Heart left ventricle (tissue), 16 donors: Measurements from ENCODE around the gene IFNA2. TPM values are rescaled to one million over a fixed set of nuclear protein-coding genes. Genes with fewer than 3 reads are reported as not detected.

ENCODE experiments used
- ATAC-seq, 4 donors: fragments of 200-7000 bp; cut with Tn5 transposase; one replicate each; pipeline ENCODE4 v1.9.1; 2020 to 2022; ENCODE audit warnings: moderate library complexity in 4 of 4, mild to moderate bottlenecking in 3 of 4, moderate number of reproducible peaks in 1 of 4
- DNase-seq, 5 donors: peaks; one replicate each; pipeline ENCODE4 v3.0.0-alpha.2; 2020
- H3K27ac ChIP-seq, 12 donors: fragments of 200-600 bp; sonication (generic) in 4 of 12; one replicate each; pipeline versions ENCODE4 v1.5.0 to v1.8.0; 2016 to 2022; ENCODE audit warnings: mild to moderate bottlenecking in 2 of 12
- H3K27me3 ChIP-seq, 9 donors: fragments of 200-600 bp; sonication (generic) in 2 of 9; one replicate each; pipeline versions ENCODE4 v1.5.1 to v1.8.0; 2016 to 2022; ENCODE audit warnings: mild to moderate bottlenecking in 3 of 9
- H3K36me3 ChIP-seq, 9 donors: fragments of 200-600 bp; sonication (generic) in 2 of 9; one replicate each; pipeline versions ENCODE4 v1.5.0 to v1.8.0; 2018 to 2022; ENCODE audit warnings: mild to moderate bottlenecking in 2 of 9
- H3K4me1 ChIP-seq, 12 donors: fragments of 200-600 bp; sonication (generic) in 4 of 12; one replicate each; pipeline versions ENCODE4 v1.5.0 to v1.8.0; 2016 to 2022; ENCODE audit warnings: mild to moderate bottlenecking in 3 of 12
- H3K4me3 ChIP-seq, 12 donors: fragments of 200-600 bp; sonication (generic) in 4 of 12; one replicate each; pipeline versions ENCODE4 v1.5.0 to v1.8.0; 2017 to 2022; ENCODE audit warnings: mild to moderate bottlenecking in 9 of 12, moderate library complexity in 4 of 12
- H3K9me3 ChIP-seq, 12 donors: fragments of 200-600 bp; sonication (generic) in 4 of 12; one replicate each; pipeline versions ENCODE4 v1.5.0 to v1.8.0; 2016 to 2022; ENCODE audit warnings: mild to moderate bottlenecking in 1 of 12
- CTCF ChIP-seq, 12 donors: fragments of 200-600 bp; sonication (generic) in 4 of 12; IDR thresholded peaks; one replicate each; pipeline versions ENCODE4 v1.5.0 to v1.8.0; 2018 to 2022; ENCODE audit warnings: antibody characterized with exemption in 12 of 12, mild to moderate bottlenecking in 5 of 12
- POLR2A ChIP-seq, 2 donors: fragments of 450-650 bp; IDR thresholded peaks; one replicate each; pipeline ENCODE4 v1.6.1; 2017; ENCODE audit warnings: antibody characterized with exemption in 2 of 2, mild to moderate bottlenecking in 2 of 2, moderate library complexity in 2 of 2
- WGBS, 4 donors: extraction: QIAGEN DNeasy Blood & Tissue Kit in 2 of 4; methylation state at CpG; one replicate each; pipeline versions ENCODE4 v1.1.5 to v1.1.7; 2013 to 2018; 5-methylcytosine and 5-hydroxymethylcytosine counted together
- intact Hi-C, 10 donors: fragments of 100-400 bp; cut with DNase I; formaldehyde crosslinking; loops; one replicate each; pipeline versions ENCODE4 v1.11.1 to v1.14.2; 2022
- polyA plus RNA-seq, 2 donors: library from polyadenylated mRNA; stranded (reverse); fragments of 200-250 nt; gene quantifications; one replicate each; pipeline ENCODE4 v1.2.3, GENCODE V29; 2013
- total RNA-seq, 9 donors: library from RNA; depleted of rRNA in 2 of 9; stranded (reverse); fragments of >200 nt in 2 of 9; fragmentation: NEBNext Ultra II Directional in 3 of 9; extraction: Animal tissue kit (Norgen Biotek cat#: 25700) in 3 of 9; gene quantifications; one replicate each; pipeline versions ENCODE4 v1.1.0 to v1.2.4, GENCODE V29; 2016 to 2023
- donor health status: ischemic (EF 13 %, LVEDD 7.1; RV severe dilation, severe dysfunction).
- donor health status: healthy with polysubstance abuse.
- donor health status: DM: no; HTN: yes; CAD: no.
- donor health status: DM: no; HTN: no; CAD: no.
- donor health status: ischemic (EF 25% LVEDD 6.9; RV normal size, moderate dysfunction).
- donor health status: ischemic (EF 25% LVEDD 5.7; RV mildly dilated, moderate dysfunction).
- donor health status: healthy.
- donor health status: DM: yes; HTN: yes; CAD: no.
- donor health status: ischemic (EF 35%, LVEDD 5.7; RV mildly dilated, moderate dysfunction).
- donor health status: nonischemic (EF 11% LVEDD 7.7; RV severe dilation, severe dysfunction).
- donor health status: DM: yes; HTN: yes; CAD: no.
- donor health status: PGD.
- donor health status: ischemic (EF 29% LVEDD 5.4; RV normal size, mild dysfunction).
- donor health status: nonischemic (EF 23%, LVEDD 6.1; RV moderate dilation, normal function).

Gene IFNA2
- total and polyA plus RNA-seq, 11 donors: not detected

DNA sequence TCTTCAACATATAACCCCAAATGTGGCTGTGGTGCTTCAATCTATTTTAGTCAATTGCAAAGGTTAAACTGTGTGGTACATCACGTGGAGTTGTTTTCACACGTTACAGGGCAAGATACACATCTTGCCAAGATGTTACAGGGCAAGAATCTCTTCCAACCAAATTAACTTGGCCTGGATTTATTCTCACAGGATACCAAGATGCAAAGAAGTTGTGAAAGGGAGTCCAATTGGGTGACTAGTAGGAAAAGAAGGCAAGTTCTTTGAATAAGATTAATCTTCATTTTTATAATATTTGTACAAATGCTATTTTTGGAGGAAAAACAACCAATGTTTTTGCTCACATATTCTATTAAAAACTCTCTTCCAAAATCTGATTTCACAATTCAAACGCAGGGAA, 18.9 kb upstream of the IFNA2 start:
- Histone ChIP-seq H3K36me3 (no peaks in the 10 kb centered on the region), H3K27ac (no peak overlapping the region), H3K4me1 (peaks cover 0 to 13% (median 7%) of the 10 kb centered on the region in 12 donors), H3K9me3 (no peaks in the 10 kb centered on the region), H3K27me3 (peaks cover 0 to 59% (median 17%) of the 10 kb centered on the region in 9 donors), H3K4me3 (no peak overlapping the region)
- 52 to 64% (median 61%) methylated on average over 3 of the region's 3 CpGs for WGBS, 4 donors
- no peak for DNase-seq
- no peak for ATAC-seq
- intact Hi-C loops: no loop called here
- TF ChIP-seq CTCF (IDR thresholded peaks at IDR 0.05): no peak
- TF ChIP-seq POLR2A (IDR thresholded peaks at IDR 0.05): no peak

- H3K27ac ChIP-seq: no peak overlapping the region
- H3K36me3 ChIP-seq: no peaks in the 10 kb centered on the region
- no peak for DNase-seq
- peaks cover 0 to 67% (median 18%) of the 10 kb centered on the region in 9 donors for H3K27me3 ChIP-seq
- no peak for ATAC-seq
- WGBS, 4 donors: 2 to 3% (median 2%) methylated on average over 46 to 53 of the region's 53 CpGs
- no peaks in the 10 kb centered on the region for H3K9me3 ChIP-seq
- peaks cover 0 to 13% (median 7%) of the 10 kb centered on the region in 12 donors for H3K4me1 ChIP-seq
- TF ChIP-seq CTCF (IDR thresholded peaks at IDR 0.05): no peak
- no peak for TF ChIP-seq POLR2A (IDR thresholded peaks at IDR 0.05)
- peak overlapping the region in 11 of 12 donors; percentile 6 to 44 (median 27) for H3K4me3 ChIP-seq
- intact Hi-C loops: no loop called here
These were observed 17.4 kb upstream of the IFNA2 start for GRCh38 chr9:21402386-21403251.

DNA sequence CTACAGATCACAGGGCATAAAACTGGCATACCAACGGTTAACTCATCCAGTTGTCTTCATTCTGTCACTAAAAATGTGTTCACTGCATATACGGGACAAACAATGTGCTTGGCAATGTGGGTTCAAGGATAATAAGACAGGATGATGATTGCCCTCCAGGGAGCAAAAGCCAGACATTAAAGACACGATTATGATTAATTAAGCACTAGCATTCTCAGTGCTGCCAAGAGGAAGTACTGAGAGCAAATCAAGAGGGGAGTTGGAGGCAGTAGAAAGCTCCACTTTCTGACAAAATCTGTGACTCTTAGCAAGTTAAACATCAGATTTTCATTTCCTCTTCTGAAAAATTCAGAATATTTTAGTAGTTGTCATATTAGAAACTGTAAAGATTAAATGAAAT, 14.8 kb upstream of the IFNA2 start:
- WGBS, 4 donors: 32 to 40% (median 37%) methylated on average over 3 of the region's 3 CpGs
- H3K27ac ChIP-seq: no peak overlapping the region

More for the DNA sequence above, 14.8 kb upstream of the IFNA2 start:
- H3K36me3 ChIP-seq: no peaks in the 10 kb centered on the region
- H3K4me3 ChIP-seq: no peak overlapping the region
- no peak for TF ChIP-seq CTCF (IDR thresholded peaks at IDR 0.05)
- no peak for TF ChIP-seq POLR2A (IDR thresholded peaks at IDR 0.05)
- H3K27me3 ChIP-seq: peaks cover 0 to 87% (median 34%) of the 10 kb centered on the region in 9 donors
- H3K4me1 ChIP-seq: peaks cover 0 to 24% (median 8%) of the 10 kb centered on the region in 12 donors
- no peaks in the 10 kb centered on the region for H3K9me3 ChIP-seq
- ATAC-seq (no peak), DNase-seq (no peak)
- intact Hi-C loops: loop anchor here in 8 of 10 donors (5.0 kb wide), 3 partner anchors 63 to 83 kb away; partner anchors contain the start of gene KLHL9 (in 2 of the 8)
